GM19351 (cell line): Measurements from ENCODE around the gene PRR30.
"Not testable (repeated sequence)": the region's sequence is repeated elsewhere in the genome, so short reads cannot be mapped to it uniquely, and the experiment has no call there.

ENCODE experiments used
- ATAC-seq: cut with Tn5 transposase; IDR thresholded peaks from one replicate; pipeline ENCODE4 v1.9.1; 2021; ENCODE audit warnings: mild to moderate bottlenecking, moderate library complexity; ENCODE audit not compliant: unreplicated experiment

The PRR30 gene

GRCh38 chr2:27139310-27139709 lies at the start of gene PRR30:
Gene PRR30 (minus strand): TSS chr2:27139410. CDS start chr2:27138329, 1,081 bp downstream.
- ATAC-seq: no peak

- no peak for ATAC-seq
These were observed 47.6 kb upstream of the PRR30 start for GRCh38 chr2:27186613-27187345.

GRCh38 chr2:27185331-27186026 lies 46.3 kb upstream of the PRR30 start:
- no peak for ATAC-seq

- ATAC-seq: no peak
These were observed 44.9 kb upstream of the PRR30 start for GRCh38 chr2:27184115-27184514.

- ATAC-seq: no peak
These were observed 43.1 kb upstream of the PRR30 start for GRCh38 chr2:27182346-27182745.

- ATAC-seq: no peak
These were observed 40.3 kb upstream of the PRR30 start for GRCh38 chr2:27179344-27180000.

- no peak for ATAC-seq
These were observed 39.3 kb upstream of the PRR30 start for GRCh38 chr2:27178469-27178868.

GRCh38 chr2:27177441-27178351 lies 38.5 kb upstream of the PRR30 start:
- no peak for ATAC-seq

- ATAC-seq: not testable (repeated sequence)
These were observed 36.6 kb upstream of the PRR30 start for GRCh38 chr2:27175781-27176180.

- no peak for ATAC-seq
These were observed 36.1 kb upstream of the PRR30 start for GRCh38 chr2:27175330-27175729.

- no peak for ATAC-seq
These were observed 35.4 kb upstream of the PRR30 start for GRCh38 chr2:27174638-27175037.

GRCh38 chr2:27171351-27171848 lies 32.2 kb upstream of the PRR30 start:
- no peak for ATAC-seq

- no peak for ATAC-seq
These were observed 31.5 kb upstream of the PRR30 start for GRCh38 chr2:27170581-27171337.

GRCh38 chr2:27164960-27165763 lies 26.0 kb upstream of the PRR30 start:
- no peak for ATAC-seq

- no peak for ATAC-seq
These were observed 23.2 kb upstream of the PRR30 start for GRCh38 chr2:27162151-27163121.

- ATAC-seq: no peak
These were observed 21.0 kb upstream of the PRR30 start for GRCh38 chr2:27160191-27160590.

GRCh38 chr2:27159271-27159670 lies 20.1 kb upstream of the PRR30 start:
- no peak for ATAC-seq

- no peak for ATAC-seq
These were observed 19.3 kb upstream of the PRR30 start for GRCh38 chr2:27158468-27158867.
